Endothelial cell (in vitro differentiated cells): ENCODE results near the gene BABAM2. TPM values are rescaled to one million over a fixed set of nuclear protein-coding genes. Genes with fewer than 3 reads are reported as not detected.

ENCODE experiments used
- DNase-seq: peaks from one replicate; pipeline ENCODE4 v3.0.0; 2021; ENCODE audit warnings: low spot score
- H3K27ac Mint-ChIP-seq: one replicate; pipeline ENCODE4 v1.8.0; 2021; ENCODE audit warnings: mixed read lengths, inconsistent platforms; ENCODE audit not compliant: unreplicated experiment
- H3K27me3 Mint-ChIP-seq: one replicate; pipeline ENCODE4 v1.8.0; 2021; ENCODE audit warnings: mild to moderate bottlenecking, moderate library complexity, mixed read lengths, inconsistent platforms; ENCODE audit not compliant: unreplicated experiment
- H3K36me3 Mint-ChIP-seq: one replicate; pipeline ENCODE4 v1.8.0; 2021; ENCODE audit warnings: mild to moderate bottlenecking, low read depth, mixed read lengths, inconsistent platforms; ENCODE audit not compliant: unreplicated experiment
- H3K4me1 Mint-ChIP-seq: one replicate; pipeline ENCODE4 v1.8.0; 2021; ENCODE audit warnings: mild to moderate bottlenecking, mixed read lengths, inconsistent platforms; ENCODE audit not compliant: unreplicated experiment
- H3K4me3 Mint-ChIP-seq: one replicate; pipeline ENCODE4 v1.8.0; 2021; ENCODE audit warnings: mild to moderate bottlenecking, mixed read lengths, inconsistent platforms; ENCODE audit not compliant: unreplicated experiment
- H3K9me3 Mint-ChIP-seq: one replicate; pipeline ENCODE4 v1.8.0; 2021; ENCODE audit warnings: mixed read lengths, inconsistent platforms; ENCODE audit not compliant: unreplicated experiment
- total RNA-seq: library from RNA; stranded (reverse); fragmentation: NEBNext Ultra II Directional; extraction: Animal tissue kit (Norgen Biotek cat#: 25700); gene quantifications from one replicate; pipeline ENCODE4 v1.2.1, GENCODE V29; 2021; ENCODE audit not compliant: unreplicated experiment
- TF ChIP-seq, protein P1 (sequence below): fragments of 200-600 bp; sonication (generic); IDR thresholded peaks from one replicate; pipeline ENCODE4 v1.5.0; 2021; ENCODE audit warnings: antibody characterized with exemption; ENCODE audit not compliant: unreplicated experiment

Gene BABAM2
- total RNA-seq, 1 donor from 2014 or later: 40.2 TPM

DNA sequence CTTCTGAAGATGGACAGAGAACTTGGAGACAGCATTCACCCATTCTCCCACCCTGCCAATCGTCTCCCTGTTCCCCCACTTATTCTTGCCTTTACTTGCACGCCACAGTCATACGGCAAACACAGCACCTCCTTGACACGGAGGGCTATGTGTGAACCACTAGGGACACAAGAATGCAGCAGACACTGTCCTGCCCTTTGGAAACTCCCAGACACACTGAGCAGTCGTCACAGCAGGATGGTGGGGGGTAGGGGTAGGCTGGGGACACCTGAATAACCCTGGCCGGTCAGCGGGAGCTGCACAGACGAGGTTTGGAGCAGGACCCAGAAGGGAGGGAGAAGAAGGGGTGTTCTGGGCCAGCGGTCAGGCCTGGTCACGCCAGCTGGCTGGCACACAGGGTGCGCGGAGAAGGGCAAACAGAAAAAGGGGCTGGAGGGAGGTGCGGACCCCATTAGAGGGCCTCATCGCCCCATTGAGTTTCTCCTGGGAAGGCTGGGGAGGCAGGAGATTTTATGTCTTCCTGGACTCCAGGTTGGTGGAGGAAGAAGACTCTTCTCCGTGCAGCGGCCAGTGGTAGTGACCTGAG is 462.2 kb downstream of the BABAM2 start:
- no peak overlapping the region for H3K27ac Mint-ChIP-seq
- TF ChIP-seq, protein P1, sequence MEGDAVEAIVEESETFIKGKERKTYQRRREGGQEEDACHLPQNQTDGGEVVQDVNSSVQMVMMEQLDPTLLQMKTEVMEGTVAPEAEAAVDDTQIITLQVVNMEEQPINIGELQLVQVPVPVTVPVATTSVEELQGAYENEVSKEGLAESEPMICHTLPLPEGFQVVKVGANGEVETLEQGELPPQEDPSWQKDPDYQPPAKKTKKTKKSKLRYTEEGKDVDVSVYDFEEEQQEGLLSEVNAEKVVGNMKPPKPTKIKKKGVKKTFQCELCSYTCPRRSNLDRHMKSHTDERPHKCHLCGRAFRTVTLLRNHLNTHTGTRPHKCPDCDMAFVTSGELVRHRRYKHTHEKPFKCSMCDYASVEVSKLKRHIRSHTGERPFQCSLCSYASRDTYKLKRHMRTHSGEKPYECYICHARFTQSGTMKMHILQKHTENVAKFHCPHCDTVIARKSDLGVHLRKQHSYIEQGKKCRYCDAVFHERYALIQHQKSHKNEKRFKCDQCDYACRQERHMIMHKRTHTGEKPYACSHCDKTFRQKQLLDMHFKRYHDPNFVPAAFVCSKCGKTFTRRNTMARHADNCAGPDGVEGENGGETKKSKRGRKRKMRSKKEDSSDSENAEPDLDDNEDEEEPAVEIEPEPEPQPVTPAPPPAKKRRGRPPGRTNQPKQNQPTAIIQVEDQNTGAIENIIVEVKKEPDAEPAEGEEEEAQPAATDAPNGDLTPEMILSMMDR: no peak
- H3K9me3 Mint-ChIP-seq: no peaks in the 10 kb centered on the region
- H3K27me3 Mint-ChIP-seq: peaks cover 3% of the 10 kb centered on the region
- H3K4me1 Mint-ChIP-seq: peaks cover 11% of the 10 kb centered on the region
- H3K4me3 Mint-ChIP-seq: no peak overlapping the region
- DNase-seq: no peak
- H3K36me3 Mint-ChIP-seq: peaks cover 6% of the 10 kb centered on the region

DNA sequence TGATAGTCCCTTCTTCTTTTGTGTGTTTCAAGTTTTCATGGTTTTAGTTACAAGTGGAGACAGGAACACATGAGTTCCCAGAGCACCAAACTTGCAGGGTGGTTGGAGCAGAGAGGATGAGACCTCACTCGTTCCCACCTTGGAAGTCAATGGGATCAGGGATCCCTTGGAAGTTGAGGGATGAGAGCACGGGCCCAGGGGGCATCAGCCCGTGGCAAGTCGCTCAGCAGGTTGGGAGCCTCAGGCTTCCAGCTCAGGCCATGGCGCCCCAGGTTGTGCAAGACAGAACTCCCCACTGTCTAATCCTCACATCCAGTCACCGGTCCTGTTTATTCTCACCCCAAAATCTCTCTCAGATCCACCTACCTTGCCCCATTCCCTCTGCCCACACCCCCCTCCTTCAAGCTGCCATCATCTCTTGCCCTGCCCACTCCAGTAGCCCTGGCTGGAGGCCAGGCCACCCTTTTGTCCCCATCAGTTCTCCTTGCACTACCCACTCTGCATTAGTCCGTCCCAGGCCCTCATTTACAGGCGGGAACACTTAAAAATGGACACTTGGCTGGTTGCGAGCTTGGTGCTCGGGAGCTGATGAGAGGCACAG is 464.5 kb downstream of the BABAM2 start:
- no peak overlapping the region for H3K27ac Mint-ChIP-seq
- TF ChIP-seq, protein P1: no peak
- H3K4me3 Mint-ChIP-seq: no peak overlapping the region
- peaks cover 6% of the 10 kb centered on the region for H3K27me3 Mint-ChIP-seq
- no peaks in the 10 kb centered on the region for H3K4me1 Mint-ChIP-seq
- H3K36me3 Mint-ChIP-seq: no peaks in the 10 kb centered on the region
- DNase-seq: no peak
- no peaks in the 10 kb centered on the region for H3K9me3 Mint-ChIP-seq

DNA sequence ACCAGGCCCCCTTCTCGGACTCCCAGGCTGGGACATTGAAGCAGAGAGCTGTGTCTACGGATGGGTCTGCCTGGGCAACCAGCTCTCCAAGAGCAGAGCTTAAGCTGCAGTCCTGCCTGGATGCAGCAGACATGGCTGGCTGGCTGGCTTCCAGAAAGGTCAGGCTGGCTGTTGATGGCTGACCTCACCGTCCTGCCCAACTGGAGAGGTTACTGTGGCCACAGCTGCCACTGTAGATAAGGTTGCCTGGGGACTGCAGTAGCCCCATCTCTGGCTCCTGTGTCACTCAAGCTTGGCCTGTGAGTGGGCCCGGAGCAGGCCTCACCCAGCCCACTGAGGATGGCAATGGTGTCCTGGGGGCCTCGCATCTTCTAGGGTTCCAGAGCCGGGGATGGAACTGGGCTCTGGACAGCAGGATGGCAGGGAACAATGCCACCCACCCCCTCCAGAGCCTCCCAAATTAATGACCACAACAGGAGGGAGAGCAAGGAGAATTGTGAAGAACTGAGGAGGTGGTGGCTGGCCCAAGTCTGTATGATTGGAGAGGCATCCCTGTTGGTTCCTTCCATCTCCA is 465.1 kb downstream of the BABAM2 start:
- H3K36me3 Mint-ChIP-seq: no peaks in the 10 kb centered on the region
- no peak overlapping the region for H3K4me3 Mint-ChIP-seq
- no peaks in the 10 kb centered on the region for H3K9me3 Mint-ChIP-seq
- TF ChIP-seq, protein P1: no peak
- DNase-seq: no peak
- no peaks in the 10 kb centered on the region for H3K4me1 Mint-ChIP-seq
- H3K27me3 Mint-ChIP-seq: peaks cover 6% of the 10 kb centered on the region
- no peak overlapping the region for H3K27ac Mint-ChIP-seq

DNA sequence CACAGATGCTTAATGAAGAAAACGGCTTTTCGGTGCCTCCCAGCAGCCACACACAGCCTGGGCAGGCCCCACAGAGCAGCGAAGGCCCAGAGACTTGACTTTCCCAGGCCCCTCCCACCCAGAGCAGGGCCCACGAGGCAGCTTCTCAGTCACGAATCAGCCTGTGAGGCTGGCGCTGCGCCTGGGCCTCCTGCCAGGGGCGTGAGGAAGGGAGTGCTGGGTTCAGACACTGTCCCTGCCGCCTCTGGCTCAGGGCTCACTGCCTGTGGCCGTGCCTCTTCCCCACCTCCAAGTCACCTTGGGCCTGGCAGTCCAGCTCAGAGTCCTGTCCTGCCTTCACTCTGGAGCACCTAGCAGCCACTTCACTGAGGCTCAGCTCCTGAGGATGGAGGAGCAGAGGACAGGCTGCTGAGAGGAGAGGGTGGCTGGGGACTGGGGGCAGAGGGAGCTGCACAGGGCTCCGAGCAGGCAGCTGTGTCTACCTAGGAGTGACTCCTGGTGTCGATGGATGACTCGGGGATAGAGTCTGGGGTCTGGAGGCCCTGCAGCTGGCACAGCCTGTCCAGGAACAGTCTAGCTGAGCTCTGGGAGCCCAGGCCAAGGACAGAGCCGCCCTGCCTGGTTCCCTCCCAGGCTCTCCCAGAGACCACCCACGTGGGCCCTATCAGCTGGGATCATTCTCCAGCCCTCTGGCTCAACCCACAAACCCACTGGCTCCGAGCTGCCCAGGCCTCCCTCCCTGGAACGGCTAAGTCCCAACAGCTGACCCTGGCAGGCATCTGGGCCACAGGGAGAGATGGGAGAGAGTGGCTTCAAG is 465.8 kb downstream of the BABAM2 start:
- H3K27me3 Mint-ChIP-seq: peaks cover 6% of the 10 kb centered on the region
- TF ChIP-seq, protein P1: no peak
- H3K4me3 Mint-ChIP-seq: no peak overlapping the region
- H3K9me3 Mint-ChIP-seq: no peaks in the 10 kb centered on the region
- no peaks in the 10 kb centered on the region for H3K4me1 Mint-ChIP-seq
- H3K27ac Mint-ChIP-seq: no peak overlapping the region
- no peak for DNase-seq
- no peaks in the 10 kb centered on the region for H3K36me3 Mint-ChIP-seq
